WTC11 (cell line): ENCODE data around the gene BGN. TPM values are rescaled to one million over a fixed set of nuclear protein-coding genes. Genes with fewer than 3 reads are reported as not detected.

ENCODE experiments used
- ATAC-seq: fragments of 200-7000 bp; cut with Tn5 transposase; 2 replicates; pipeline ENCODE4 v1.10.0; 2021; ENCODE audit warnings: mild to moderate bottlenecking, moderate library complexity
- CTCF ChIA-PET: fragments of 300-600 bp; sonication (Branson Sonifier 250); formaldehyde crosslinking; loops from one replicate; lab custom pipeline; 2021; ENCODE audit warnings: antibody characterized with exemption; lab: Charles Lee
- POLR2A ChIA-PET: fragments of 350-600 bp; sonication (Branson Sonifier 250); formaldehyde crosslinking; loops from one replicate; lab custom pipeline; 2021; ENCODE audit warnings: antibody characterized with exemption; lab: Charles Lee
- DNase-seq: peaks from one replicate; pipeline ENCODE4 v3.0.0; 2021; ENCODE audit warnings: low spot score
- H3K27ac Mint-ChIP-seq: 2 replicates; pipeline ENCODE4 v1.8.0; 2021; ENCODE audit warnings: mixed read lengths
- H3K27me3 Mint-ChIP-seq: 2 replicates; pipeline ENCODE4 v1.8.0; 2021; ENCODE audit warnings: low read depth, mild to moderate bottlenecking, moderate library complexity, mixed read lengths
- H3K36me3 Mint-ChIP-seq: 2 replicates; pipeline ENCODE4 v1.8.0; 2021; ENCODE audit warnings: mixed read lengths
- H3K4me1 Mint-ChIP-seq: 2 replicates; pipeline ENCODE4 v1.8.0; 2022; ENCODE audit warnings: mixed read lengths
- H3K4me3 Mint-ChIP-seq: 2 replicates; pipeline ENCODE4 v1.8.0; 2021; ENCODE audit warnings: mild to moderate bottlenecking, moderate library complexity, mixed read lengths
- H3K9me3 Mint-ChIP-seq: 2 replicates; pipeline ENCODE4 v1.8.0; 2021; ENCODE audit warnings: mixed read lengths
- ATF1 ChIP-seq: sonication (generic); formaldehyde crosslinking; IDR thresholded peaks from 2 replicates; pipeline ENCODE4 v1.8.1; 2023; ENCODE audit warnings: mild to moderate bottlenecking, moderate library complexity, missing genetic modification reagents
- CREB1 ChIP-seq: sonication (generic); formaldehyde crosslinking; IDR thresholded peaks from 2 replicates; pipeline ENCODE4 v1.8.0; 2023; ENCODE audit warnings: mild to moderate bottlenecking, missing genetic modification reagents
- EMX1 ChIP-seq: fragments of 250-450 bp; sonication (Bioruptor Pico); IDR thresholded peaks from 2 replicates; pipeline ENCODE4 v1.8.0; 2021; ENCODE audit warnings: mild to moderate bottlenecking
- FOXJ3 ChIP-seq: sonication (generic); formaldehyde crosslinking; IDR thresholded peaks from 2 replicates; pipeline ENCODE4 v1.9.0; 2021; ENCODE audit warnings: missing genetic modification reagents, mild to moderate bottlenecking, borderline replicate concordance
- FOXK1 ChIP-seq: sonication (generic); formaldehyde crosslinking; IDR thresholded peaks from 2 replicates; pipeline ENCODE4 v1.8.0; 2022; ENCODE audit warnings: mild to moderate bottlenecking, moderate library complexity, missing genetic modification reagents
- GTF2I ChIP-seq: fragments of 250-450 bp; sonication (Bioruptor Pico); conservative IDR thresholded peaks from 2 replicates; pipeline ENCODE4 v1.4.0; 2021; ENCODE audit warnings: mild to moderate bottlenecking
- HMGA2 ChIP-seq: fragments of 250-450 bp; sonication (Bioruptor Pico); IDR thresholded peaks from 2 replicates; pipeline ENCODE4 v1.4.0; 2021; ENCODE audit warnings: mild to moderate bottlenecking, moderate library complexity
- JUN ChIP-seq: sonication (generic); formaldehyde crosslinking; IDR thresholded peaks from 2 replicates; pipeline ENCODE4 v1.8.0; 2023; ENCODE audit warnings: mild to moderate bottlenecking, missing genetic modification reagents
- NFATC4 ChIP-seq: fragments of 250-450 bp; sonication (Bioruptor Pico); IDR thresholded peaks from 2 replicates; pipeline ENCODE4 v1.9.0; 2021; ENCODE audit warnings: mild to moderate bottlenecking
- NFE2L1 ChIP-seq: sonication (generic); formaldehyde crosslinking; IDR thresholded peaks from 2 replicates; pipeline ENCODE4 v1.8.1; 2023; ENCODE audit warnings: missing genetic modification reagents
- NR3C1 ChIP-seq: sonication (generic); formaldehyde crosslinking; conservative IDR thresholded peaks from 2 replicates; pipeline ENCODE4 v1.8.1; 2023; ENCODE audit warnings: low read depth, mild to moderate bottlenecking, missing genetic modification reagents
- RELA ChIP-seq: sonication (generic); formaldehyde crosslinking; IDR thresholded peaks from 2 replicates; pipeline ENCODE4 v1.8.1; 2022; ENCODE audit warnings: missing genetic modification reagents, mild to moderate bottlenecking, borderline replicate concordance
- SP1 ChIP-seq: sonication (generic); formaldehyde crosslinking; conservative IDR thresholded peaks from 2 replicates; pipeline ENCODE4 v1.8.1; 2022; ENCODE audit warnings: missing genetic modification reagents
- TEAD4 ChIP-seq: sonication (generic); formaldehyde crosslinking; IDR thresholded peaks from 2 replicates; pipeline ENCODE4 v1.8.0; 2022; ENCODE audit warnings: mild to moderate bottlenecking, missing genetic modification reagents
- ZBTB21 ChIP-seq: sonication (generic); formaldehyde crosslinking; IDR thresholded peaks from 2 replicates; pipeline ENCODE4 v1.8.1; 2023; ENCODE audit warnings: mild to moderate bottlenecking, missing genetic modification reagents, borderline replicate concordance
- ZNF121 ChIP-seq: sonication (generic); formaldehyde crosslinking; IDR thresholded peaks from 2 replicates; pipeline ENCODE4 v1.8.0; 2023; ENCODE audit warnings: missing genetic modification reagents
- ZNF138 ChIP-seq: sonication (generic); formaldehyde crosslinking; conservative IDR thresholded peaks from 2 replicates; pipeline ENCODE4 v1.8.1; 2022; ENCODE audit warnings: mild to moderate bottlenecking, moderate library complexity, missing genetic modification reagents
- ZNF219 ChIP-seq: sonication (generic); formaldehyde crosslinking; IDR thresholded peaks from 2 replicates; pipeline ENCODE4 v1.8.0; 2023; ENCODE audit warnings: missing genetic modification reagents, mild to moderate bottlenecking, borderline replicate concordance
- ZNF416 ChIP-seq: fragments of 250-450 bp; sonication (Bioruptor Pico); IDR thresholded peaks from 2 replicates; pipeline ENCODE4 v1.9.0; 2021; ENCODE audit warnings: mild to moderate bottlenecking, inconsistent platforms
- ZNF423 ChIP-seq: fragments of 250-450 bp; sonication (Bioruptor Pico); IDR thresholded peaks from 2 replicates; pipeline ENCODE4 v2.1.2; 2022; ENCODE audit warnings: mild to moderate bottlenecking, moderate library complexity
- ZNF671 ChIP-seq: fragments of 250-450 bp; sonication (Bioruptor Pico); IDR thresholded peaks from 2 replicates; pipeline ENCODE4 v1.8.0; 2021; ENCODE audit warnings: mild to moderate bottlenecking
- total RNA-seq: library from RNA; stranded (reverse); gene quantifications from 3 replicates; pipeline ENCODE4 v1.2.3, GENCODE V29; 2021
- TF ChIP-seq, protein P1 (sequence below): sonication (generic); formaldehyde crosslinking; IDR thresholded peaks from 2 replicates; pipeline ENCODE4 v1.8.0; 2023; ENCODE audit warnings: missing genetic modification reagents
- TF ChIP-seq, protein P2 (sequence below): sonication (generic); formaldehyde crosslinking; conservative IDR thresholded peaks from 2 replicates; pipeline ENCODE4 v1.8.1; 2022; ENCODE audit warnings: mild to moderate bottlenecking, missing genetic modification reagents
- TF ChIP-seq, protein P3 (sequence below): sonication (generic); formaldehyde crosslinking; IDR thresholded peaks from 2 replicates; pipeline ENCODE4 v1.8.0; 2022; ENCODE audit warnings: missing genetic modification reagents
- TF ChIP-seq, protein P4 (sequence below): sonication (generic); formaldehyde crosslinking; IDR thresholded peaks from 2 replicates; pipeline ENCODE4 v1.8.1; 2023; ENCODE audit warnings: mild to moderate bottlenecking, missing genetic modification reagents, moderate library complexity

Gene BGN
- total RNA-seq, 1 experiment from 2014 or later = 1.8 TPM

DNA sequence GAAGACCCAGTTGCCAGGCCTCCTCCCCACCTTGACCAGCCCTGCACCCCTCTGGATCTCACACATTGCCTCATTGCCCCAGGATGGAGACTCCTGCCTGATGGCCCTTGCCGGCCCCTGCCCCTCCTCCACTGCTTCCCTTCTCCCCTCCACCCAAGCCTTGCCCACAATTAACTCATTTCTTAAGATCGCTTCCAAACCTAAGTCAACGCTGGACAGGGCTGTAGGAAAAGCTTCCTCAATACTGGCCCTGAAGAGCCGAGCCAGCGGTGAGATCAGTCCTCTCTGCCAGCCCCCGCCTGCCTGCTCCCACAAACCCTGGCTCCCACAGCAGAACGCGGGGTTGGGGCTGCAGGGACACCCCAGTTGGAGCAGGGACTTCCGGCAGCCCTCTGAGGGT is 16.9 kb upstream of the BGN start:
- peaks cover 36% of the 10 kb centered on the region for H3K27me3 Mint-ChIP-seq
- H3K4me3 Mint-ChIP-seq = no peak overlapping the region
- H3K4me1 Mint-ChIP-seq = peaks cover 15% of the 10 kb centered on the region
- no peak overlapping the region for H3K27ac Mint-ChIP-seq
- no peak for DNase-seq
- ATAC-seq = no peak
- H3K9me3 Mint-ChIP-seq = no peaks in the 10 kb centered on the region
- CTCF ChIA-PET = interaction anchor here (0.6 kb wide), 1 partner anchor 8 kb away, joined by 3 read pairs; no protein-coding TSS in a partner anchor
- H3K36me3 Mint-ChIP-seq = no peaks in the 10 kb centered on the region
- TF ChIP-seq NFE2L1 (CRISPR knock-in tag) (no peak), NFATC4 (CRISPR knock-in tag) (no peak)
- POLR2A ChIA-PET = no interaction called here

DNA sequence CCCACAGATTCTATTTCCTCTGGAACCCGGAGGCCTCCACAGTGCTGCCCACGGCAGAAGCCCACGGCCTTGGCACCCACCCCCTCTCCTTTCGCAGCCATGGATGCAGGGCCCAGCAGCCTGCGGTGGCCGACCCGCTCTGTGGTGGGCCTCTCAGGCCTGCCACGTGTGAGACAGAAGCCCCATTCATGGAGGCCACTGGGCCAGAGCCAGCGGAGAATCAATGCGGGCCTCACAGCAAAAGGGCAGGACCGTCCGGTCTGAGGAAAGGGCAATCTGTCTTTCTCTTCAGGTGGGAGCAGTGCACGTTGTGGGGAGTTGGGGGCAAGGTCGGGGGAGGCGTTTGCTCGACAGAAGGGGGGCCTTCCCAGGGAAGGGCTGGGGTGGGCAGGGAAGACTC is 16.0 kb upstream of the BGN start:
- no peak overlapping the region for H3K27ac Mint-ChIP-seq
- ChIA-PET POLR2A (no interaction called here), CTCF (interaction anchor here (0.9 to 1.2 kb wide), 2 partner anchors 16 to 18 kb away, joined by 4 to 5 read pairs; partner anchors contain the start of gene BGN)
- peaks cover 29% of the 10 kb centered on the region for H3K27me3 Mint-ChIP-seq
- no peak for ATAC-seq
- peaks cover 15% of the 10 kb centered on the region for H3K4me1 Mint-ChIP-seq
- TF ChIP-seq ZNF416 (CRISPR knock-in tag) (no peak), FOXJ3 (CRISPR knock-in tag) (no peak), ZBTB21 (CRISPR knock-in tag) (no peak), ZNF121 (CRISPR knock-in tag) (no peak), ZNF423 (CRISPR knock-in tag) (no peak), TEAD4 (CRISPR knock-in tag) (no peak), NFATC4 (CRISPR knock-in tag) (no peak)
- TF ChIP-seq, protein P1, sequence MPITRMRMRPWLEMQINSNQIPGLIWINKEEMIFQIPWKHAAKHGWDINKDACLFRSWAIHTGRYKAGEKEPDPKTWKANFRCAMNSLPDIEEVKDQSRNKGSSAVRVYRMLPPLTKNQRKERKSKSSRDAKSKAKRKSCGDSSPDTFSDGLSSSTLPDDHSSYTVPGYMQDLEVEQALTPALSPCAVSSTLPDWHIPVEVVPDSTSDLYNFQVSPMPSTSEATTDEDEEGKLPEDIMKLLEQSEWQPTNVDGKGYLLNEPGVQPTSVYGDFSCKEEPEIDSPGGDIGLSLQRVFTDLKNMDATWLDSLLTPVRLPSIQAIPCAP = no peak
- no peaks in the 10 kb centered on the region for H3K36me3 Mint-ChIP-seq
- no peaks in the 10 kb centered on the region for H3K9me3 Mint-ChIP-seq
- DNase-seq = no peak
- H3K4me3 Mint-ChIP-seq = no peak overlapping the region

DNA sequence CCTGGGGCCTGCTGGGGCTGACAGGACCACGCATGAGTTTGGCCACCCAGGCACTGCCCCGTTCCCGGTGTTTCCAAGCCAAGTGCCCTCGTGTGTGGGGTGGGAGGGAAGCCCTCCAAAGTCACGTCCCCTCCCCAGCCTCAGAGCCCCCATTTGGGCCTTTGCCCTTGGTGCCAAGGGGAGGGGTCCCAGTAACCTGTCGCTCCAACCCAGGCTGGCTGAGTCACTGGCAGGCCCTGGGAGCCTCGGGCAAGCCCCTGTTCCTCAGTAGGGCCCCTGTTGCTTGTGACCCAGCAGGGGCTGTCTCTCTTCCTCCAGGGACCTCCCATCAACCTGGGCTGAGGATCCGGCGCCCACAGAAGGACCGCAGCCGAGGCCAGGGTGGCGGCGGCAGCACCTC is 13.7 kb upstream of the BGN start:
- no peaks in the 10 kb centered on the region for H3K36me3 Mint-ChIP-seq
- peaks cover 11% of the 10 kb centered on the region for H3K27me3 Mint-ChIP-seq
- H3K4me1 Mint-ChIP-seq = peaks cover 13% of the 10 kb centered on the region
- ChIA-PET POLR2A (no interaction called here), CTCF (interaction anchor here (0.8 to 2.0 kb wide), 4 partner anchors 10 to 58 kb away, joined by 3 to 10 read pairs (median 4); partner anchors contain the start of gene HAUS7)
- no peaks in the 10 kb centered on the region for H3K9me3 Mint-ChIP-seq
- no peak overlapping the region for H3K27ac Mint-ChIP-seq
- TF ChIP-seq ZNF671 (CRISPR knock-in tag) = no peak
- TF ChIP-seq EMX1 = no peak
- TF ChIP-seq, protein P2, sequence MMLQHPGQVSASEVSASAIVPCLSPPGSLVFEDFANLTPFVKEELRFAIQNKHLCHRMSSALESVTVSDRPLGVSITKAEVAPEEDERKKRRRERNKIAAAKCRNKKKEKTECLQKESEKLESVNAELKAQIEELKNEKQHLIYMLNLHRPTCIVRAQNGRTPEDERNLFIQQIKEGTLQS = no peak
- TF ChIP-seq FOXK1 (CRISPR knock-in tag) = no peak
- no peak for TF ChIP-seq SP1 (CRISPR knock-in tag)
- TF ChIP-seq ATF1 (CRISPR knock-in tag) = no peak
- TF ChIP-seq GTF2I = no peak
- TF ChIP-seq NR3C1 (CRISPR knock-in tag) = no peak
- TF ChIP-seq JUN (CRISPR knock-in tag) = no peak
- TF ChIP-seq ZNF219 (CRISPR knock-in tag) = no peak
- no peak overlapping the region for H3K4me3 Mint-ChIP-seq
- ATAC-seq (no peak), DNase-seq (no peak)

DNA sequence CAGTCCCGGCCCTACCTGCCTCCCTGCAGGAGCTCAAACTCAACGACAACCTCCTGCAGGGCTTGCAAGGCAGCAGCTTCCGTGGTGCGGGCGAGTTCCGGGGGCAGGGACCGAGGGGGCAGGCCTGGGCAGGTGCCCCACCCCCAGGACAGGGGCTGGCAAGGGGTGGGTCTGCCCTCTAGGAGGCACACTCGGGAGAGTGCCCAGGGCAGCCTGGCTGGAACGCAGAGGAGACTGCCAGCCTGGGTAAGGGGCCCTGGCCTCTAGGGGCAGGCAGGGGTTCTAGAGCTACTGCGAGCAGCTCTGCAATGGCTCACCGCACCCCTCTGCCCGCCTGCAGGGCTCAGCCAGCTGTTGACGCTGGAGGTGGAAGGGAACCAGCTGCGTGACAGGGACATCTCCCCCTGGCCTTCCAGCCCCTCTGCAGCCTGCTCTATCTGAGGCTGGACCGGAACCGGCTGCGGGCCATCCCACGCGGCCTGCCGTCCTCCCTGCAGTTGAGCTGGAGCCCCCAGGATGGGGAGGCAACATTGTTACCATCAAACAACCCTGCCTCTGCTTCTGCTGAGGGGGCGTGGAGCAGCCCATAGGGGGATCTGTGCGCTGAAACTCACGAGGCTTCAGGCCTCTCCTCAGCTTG is 12.3 kb upstream of the BGN start:
- no peaks in the 10 kb centered on the region for H3K9me3 Mint-ChIP-seq
- H3K36me3 Mint-ChIP-seq = no peaks in the 10 kb centered on the region
- DNase-seq (no peak), ATAC-seq (peak; percentile 31)
- H3K27ac Mint-ChIP-seq = no peak overlapping the region
- CTCF ChIA-PET = interaction anchor here (0.7 to 2.0 kb wide), 9 partner anchors 9 to 541 kb away, joined by 3 to 10 read pairs (median 4); partner anchors contain the start of gene HAUS7
- peaks cover 7% of the 10 kb centered on the region for H3K4me1 Mint-ChIP-seq
- H3K4me3 Mint-ChIP-seq = no peak overlapping the region
- H3K27me3 Mint-ChIP-seq = peaks cover 4% of the 10 kb centered on the region; the same call in 1 of the 2 replicates
- POLR2A ChIA-PET = no interaction called here
- TF ChIP-seq HMGA2 = no peak
- TF ChIP-seq ATF1 (CRISPR knock-in tag) = no peak
- no peak for TF ChIP-seq FOXK1 (CRISPR knock-in tag)
- TF ChIP-seq RELA = no peak
- no peak for TF ChIP-seq CREB1 (CRISPR knock-in tag)
- TF ChIP-seq ZBTB21 (CRISPR knock-in tag) = no peak
- TF ChIP-seq, protein P3, sequence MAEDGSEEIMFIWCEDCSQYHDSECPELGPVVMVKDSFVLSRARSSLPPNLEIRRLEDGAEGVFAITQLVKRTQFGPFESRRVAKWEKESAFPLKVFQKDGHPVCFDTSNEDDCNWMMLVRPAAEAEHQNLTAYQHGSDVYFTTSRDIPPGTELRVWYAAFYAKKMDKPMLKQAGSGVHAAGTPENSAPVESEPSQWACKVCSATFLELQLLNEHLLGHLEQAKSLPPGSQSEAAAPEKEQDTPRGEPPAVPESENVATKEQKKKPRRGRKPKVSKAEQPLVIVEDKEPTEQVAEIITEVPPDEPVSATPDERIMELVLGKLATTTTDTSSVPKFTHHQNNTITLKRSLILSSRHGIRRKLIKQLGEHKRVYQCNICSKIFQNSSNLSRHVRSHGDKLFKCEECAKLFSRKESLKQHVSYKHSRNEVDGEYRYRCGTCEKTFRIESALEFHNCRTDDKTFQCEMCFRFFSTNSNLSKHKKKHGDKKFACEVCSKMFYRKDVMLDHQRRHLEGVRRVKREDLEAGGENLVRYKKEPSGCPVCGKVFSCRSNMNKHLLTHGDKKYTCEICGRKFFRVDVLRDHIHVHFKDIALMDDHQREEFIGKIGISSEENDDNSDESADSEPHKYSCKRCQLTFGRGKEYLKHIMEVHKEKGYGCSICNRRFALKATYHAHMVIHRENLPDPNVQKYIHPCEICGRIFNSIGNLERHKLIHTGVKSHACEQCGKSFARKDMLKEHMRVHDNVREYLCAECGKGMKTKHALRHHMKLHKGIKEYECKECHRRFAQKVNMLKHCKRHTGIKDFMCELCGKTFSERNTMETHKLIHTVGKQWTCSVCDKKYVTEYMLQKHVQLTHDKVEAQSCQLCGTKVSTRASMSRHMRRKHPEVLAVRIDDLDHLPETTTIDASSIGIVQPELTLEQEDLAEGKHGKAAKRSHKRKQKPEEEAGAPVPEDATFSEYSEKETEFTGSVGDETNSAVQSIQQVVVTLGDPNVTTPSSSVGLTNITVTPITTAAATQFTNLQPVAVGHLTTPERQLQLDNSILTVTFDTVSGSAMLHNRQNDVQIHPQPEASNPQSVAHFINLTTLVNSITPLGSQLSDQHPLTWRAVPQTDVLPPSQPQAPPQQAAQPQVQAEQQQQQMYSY (CRISPR knock-in tag) = no peak
- no peak for TF ChIP-seq ZNF138 (CRISPR knock-in tag)
- TF ChIP-seq, protein P4, sequence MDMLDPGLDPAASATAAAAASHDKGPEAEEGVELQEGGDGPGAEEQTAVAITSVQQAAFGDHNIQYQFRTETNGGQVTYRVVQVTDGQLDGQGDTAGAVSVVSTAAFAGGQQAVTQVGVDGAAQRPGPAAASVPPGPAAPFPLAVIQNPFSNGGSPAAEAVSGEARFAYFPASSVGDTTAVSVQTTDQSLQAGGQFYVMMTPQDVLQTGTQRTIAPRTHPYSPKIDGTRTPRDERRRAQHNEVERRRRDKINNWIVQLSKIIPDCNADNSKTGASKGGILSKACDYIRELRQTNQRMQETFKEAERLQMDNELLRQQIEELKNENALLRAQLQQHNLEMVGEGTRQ (CRISPR knock-in tag) = no peak
- no peak for TF ChIP-seq NFE2L1 (CRISPR knock-in tag)
